K562 (cell line): ENCODE measurements around the gene RLN1. TPM values are rescaled to one million over a fixed set of nuclear protein-coding genes. Genes with fewer than 3 reads are reported as not detected.

Source experiments
- ATAC-seq: fragments of 200-7000 bp; cut with Tn5 transposase; 3 replicates; pipeline ENCODE4 v1.9.1; 2020; ENCODE audit warnings: moderate library complexity
- BruUV-seq: library from RNA; stranded (reverse); fragments of 400-500 nt; replicated peaks from 2 replicates; lab custom pipeline; 2021; lab: Mats Ljungman, UMichigan
- CTCF ChIA-PET: fragments of 300-600 bp; formaldehyde crosslinking; extraction: SDS; loops from one replicate; lab custom pipeline; 2021; ENCODE audit warnings: low intra/inter-chr PET ratio; lab: Yijun Ruan, JAX
- POLR2A ChIA-PET: fragments of 300-600, 350-650 bp; sonication (Branson Sonifier 250); formaldehyde crosslinking; extraction: SDS; loops from one replicate; lab custom pipeline; 2021; ENCODE audit warnings: antibody characterized with exemption, inconsistent platforms; lab: Yijun Ruan, JAX
- DNase-seq, 4 experiments: peaks; one replicate each; pipeline versions ENCODE4 v3.0.0 to v3.0.0-alpha.2; 2011 to 2018; ENCODE audit warnings: low spot score in 3 of 4, mixed read lengths in 3 of 4; ENCODE audit errors: extremely low read depth in 1 of 4
- FAIRE-seq: peaks from 2 replicates; lab custom pipeline; 2011; peaks lifted over from hg19 to GRCh38; lab: Jason Lieb, UNC
- H2AFZ ChIP-seq: 2 replicates; pipeline ENCODE4 v1.6.0; 2011; ENCODE audit warnings: low read depth, low read length, control low read depth, inconsistent platforms
- H3K27ac ChIP-seq: fragments of 200-600 bp; 3 replicates; pipeline ENCODE4 v1.8.0; 2011; ENCODE audit warnings: low read depth, mild to moderate bottlenecking, control low read depth, inconsistent platforms, low read length, moderate library complexity, mixed read lengths; ENCODE audit errors: extremely low read depth
- H3K27me3 ChIP-seq, 2 experiments: fragments of 300-600 bp in 1 of 2; 2 replicates in 1 of 2; 3 replicates in 1 of 2; pipeline versions ENCODE4 v1.6.0 to v1.8.0; 2011; ENCODE audit warnings: inconsistent platforms in 2 of 2, low read length in 2 of 2, mild to moderate bottlenecking in 1 of 2, mixed read lengths in 1 of 2, moderate library complexity in 1 of 2; ENCODE audit not compliant: control insufficient read depth in 2 of 2, insufficient read depth in 2 of 2
- H3K36me3 ChIP-seq: fragments of 300-600 bp; 3 replicates; pipeline ENCODE4 v1.8.0; 2011; ENCODE audit warnings: mild to moderate bottlenecking, low read length, inconsistent platforms; ENCODE audit not compliant: control insufficient read depth, insufficient read depth
- H3K4me1 ChIP-seq, 2 experiments: fragments of 200-600 bp in 1 of 2; replicated peaks in 1 of 2; 2 replicates in 1 of 2; 3 replicates in 1 of 2; pipeline versions ENCODE4 v1.5.1 to v1.8.0; 2011; ENCODE audit warnings: inconsistent platforms in 2 of 2, low read length in 2 of 2, mild to moderate bottlenecking in 1 of 2, mixed read lengths in 1 of 2, moderate library complexity in 1 of 2; ENCODE audit not compliant: control insufficient read depth in 2 of 2, insufficient read depth in 2 of 2
- H3K4me2 ChIP-seq: 2 replicates; pipeline ENCODE4 v1.6.1; 2011; ENCODE audit warnings: low read length, control low read depth, inconsistent platforms, mixed read lengths; ENCODE audit not compliant: insufficient read depth
- H3K4me3 ChIP-seq: fragments of 200-600 bp; sonication (generic), shearing (Covaris generic); 2 replicates; pipeline ENCODE4 v1.5.1; 2016; ENCODE audit warnings: control low read depth, inconsistent platforms
- H3K79me2 ChIP-seq: fragments of 200-600 bp; 3 replicates; pipeline ENCODE4 v1.8.0; 2011; ENCODE audit warnings: low read length, inconsistent platforms; ENCODE audit not compliant: control insufficient read depth, insufficient read depth
- H3K9ac ChIP-seq, 2 experiments: 2 replicates each; pipeline versions ENCODE4 v1.6.0 to v1.6.1; 2011; ENCODE audit warnings: low read depth in 2 of 2, low read length in 2 of 2, control low read depth in 1 of 2, inconsistent platforms in 1 of 2, mild to moderate bottlenecking in 1 of 2, mixed read lengths in 1 of 2; ENCODE audit not compliant: insufficient read depth in 1 of 2
- H3K9me1 ChIP-seq: one replicate; pipeline ENCODE4 v1.6.0; 2011; ENCODE audit warnings: inconsistent platforms, mild to moderate bottlenecking, low read length, moderate library complexity; ENCODE audit not compliant: control insufficient read depth, insufficient read depth
- H3K9me3 ChIP-seq: replicated peaks from 2 replicates; pipeline ENCODE4 v1.5.1; 2011; ENCODE audit warnings: low read depth, low read length, inconsistent platforms; ENCODE audit not compliant: control insufficient read depth, insufficient read depth
- H4K20me1 ChIP-seq: replicated peaks from 2 replicates; pipeline ENCODE4 v1.6.1; 2011; ENCODE audit warnings: low read length, inconsistent platforms, mixed read lengths; ENCODE audit not compliant: control insufficient read depth, insufficient read depth
- COPS2 ChIP-seq: fragments of 450-650 bp; conservative IDR thresholded peaks from 2 replicates; pipeline ENCODE4 v1.6.1; 2016; ENCODE audit warnings: mild to moderate bottlenecking, moderate library complexity
- DEAF1 ChIP-seq: fragments of 450-650 bp; formaldehyde crosslinking; IDR thresholded peaks from 2 replicates; pipeline ENCODE4 v1.4.0; 2020; ENCODE audit warnings: mild to moderate bottlenecking, moderate library complexity
- ETV6 ChIP-seq, 3 experiments: fragments of 150-350 bp in 1 of 3; sonication (generic) in 1 of 3; formaldehyde crosslinking in 1 of 3; IDR thresholded peaks; 2 replicates each; pipeline versions ENCODE4 v1.6.1 to v1.8.0; 2014 to 2022; ENCODE audit warnings: borderline replicate concordance in 2 of 3, low read depth in 2 of 3, antibody characterized with exemption in 1 of 3, low read length in 1 of 3, mild to moderate bottlenecking in 1 of 3, missing genetic modification reagents in 1 of 3
- HEY1 ChIP-seq: fragments of 250-450 bp; sonication (Bioruptor Pico); IDR thresholded peaks from 2 replicates; pipeline ENCODE4 v1.5.0; 2020; ENCODE audit warnings: mild to moderate bottlenecking, moderate library complexity, borderline replicate concordance
- MEIS2 ChIP-seq: fragments of 450-650 bp; IDR thresholded peaks from 2 replicates; pipeline ENCODE4 v1.6.1; 2014; ENCODE audit warnings: mild to moderate bottlenecking; ENCODE audit not compliant: partially characterized antibody
- NFIC ChIP-seq: fragments of 450-650 bp; IDR thresholded peaks from 2 replicates; pipeline ENCODE4 v1.6.1; 2017; ENCODE audit warnings: mild to moderate bottlenecking, inconsistent platforms
- PCBP2 ChIP-seq: fragments of 200-400 bp; formaldehyde crosslinking; IDR thresholded peaks from 2 replicates; pipeline ENCODE4 v1.6.1; 2018; ENCODE audit warnings: low read length, low read depth, mild to moderate bottlenecking, moderate library complexity; ENCODE audit not compliant: poor library complexity, severe bottlenecking
- WGBS: fragments of 100-300 bp; shearing (Covaris generic); methylation state at CpG from one replicate; pipeline ENCODE4 v1.1.6; 2016; ENCODE audit warnings: low coverage, mixed read lengths; ENCODE audit not compliant: insufficient coverage; ENCODE audit errors: missing lambda C conversion rate; 5-methylcytosine and 5-hydroxymethylcytosine counted together
- in situ Hi-C: fragments of 300-500 bp; cut with MboI; formaldehyde crosslinking; loops from 4 replicates; pipeline ENCODE4 v1.15.0; 2018; ENCODE audit warnings: inconsistent platforms, mixed read lengths
- intact Hi-C: fragments of 100-400 bp; cut with micrococcal nuclease; formaldehyde crosslinking; loops from 2 replicates; pipeline ENCODE4 v1.14.2; 2022
- polyA plus RNA-seq, 8 experiments: library from polyadenylated mRNA; depleted of rRNA in 4 of 8; stranded (reverse) in 5 of 8; unstranded in 3 of 8; fragments of >200 nt; fragmentation: Nextera tagmentation in 2 of 8; fragmentation: Illumina TruSeq in 1 of 8; extraction: Ambion mirVana in 2 of 8; extraction: Trizol in 1 of 8; gene quantifications; 2 replicates each; pipeline versions ENCODE4 v1.2.1 to v1.2.3, GENCODE V29; 2011 to 2014; ENCODE audit warnings: inconsistent platforms in 1 of 8, missing spikeins in 1 of 8
- total RNA-seq, 7 experiments: library from RNA; depleted of rRNA in 6 of 7; stranded (reverse); fragments of >200 nt in 6 of 7; fragmentation: Illumina TruSeq in 2 of 7; extraction: Trizol in 2 of 7; gene quantifications; 2 replicates each; pipeline versions ENCODE4 v1.2.1 to v1.2.3, GENCODE V29; 2011 to 2021; ENCODE audit warnings: low replicate concordance in 1 of 7
- TF ChIP-seq, protein P1 (sequence below): fragments of 250-450 bp; sonication (Bioruptor Pico); IDR thresholded peaks from 2 replicates; pipeline ENCODE4 v1.8.0; 2022; ENCODE audit warnings: inconsistent platforms, mild to moderate bottlenecking, moderate library complexity, borderline replicate concordance

RLN1 gene
- total and polyA plus RNA-seq, 9 of the 15 experiments (the other 6 are each of a cell fraction or from before 2014, with no cell fraction given) = not detected

GRCh38 chr9:5357431-5358105 lies 17.9 kb upstream of the RLN1 start (continued):
- no peak for TF ChIP-seq DEAF1 (CRISPR knock-in tag)

DNA sequence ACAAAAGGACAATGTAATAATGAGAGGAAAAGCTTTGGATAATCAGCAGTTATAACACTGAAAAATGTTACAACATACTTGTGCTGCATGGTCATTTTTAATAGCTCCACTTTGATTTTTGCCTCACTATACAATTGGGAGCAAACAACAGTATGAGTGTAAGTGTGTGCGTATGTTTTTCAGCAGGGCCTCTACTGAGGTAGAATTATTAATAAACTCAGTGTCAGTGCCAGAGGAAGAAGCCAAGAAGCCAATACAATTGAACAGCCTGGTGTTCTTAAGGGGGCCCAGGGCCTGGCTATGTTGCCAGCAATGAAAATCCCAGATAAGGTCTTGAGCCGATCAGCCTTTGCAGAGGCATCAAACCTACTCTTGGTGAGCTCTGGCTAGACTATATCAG lies 16.1 kb upstream of the RLN1 start:
- FAIRE-seq (no peak), ATAC-seq (no peak), DNase-seq (no peak)
- ChIA-PET CTCF (no interaction called here), POLR2A (no interaction called here)
- Histone ChIP-seq H3K4me2 (no peak overlapping the region), H3K27ac (no peak overlapping the region), H3K36me3 (no peaks in the 10 kb centered on the region), H3K4me3 (no peak overlapping the region), H3K9ac (no peak overlapping the region), H4K20me1 (no peaks in the 10 kb centered on the region), H3K4me1 (no peaks in the 10 kb centered on the region), H2AFZ (no peak overlapping the region), H3K9me3 (no peaks in the 10 kb centered on the region), H3K9me1 (no peaks in the 10 kb centered on the region), H3K27me3 (no peaks in the 10 kb centered on the region), H3K79me2 (no peaks in the 10 kb centered on the region)
- TF ChIP-seq NFIC (no peak), HEY1 (CRISPR knock-in tag) (no peak), COPS2 (no peak), PCBP2 (no peak), ETV6 (IDR thresholded peaks at IDR 0.05; ENCODE audit: borderline replicate concordance in 1 of 2, low read depth in 2 of 2, low read length in 1 of 2) (no peak), ETV6 (CRISPR knock-in tag; IDR thresholded peaks at IDR 0.05; ENCODE audit: borderline replicate concordance) (no peak), MEIS2 (no peak)
- TF ChIP-seq, protein P1, sequence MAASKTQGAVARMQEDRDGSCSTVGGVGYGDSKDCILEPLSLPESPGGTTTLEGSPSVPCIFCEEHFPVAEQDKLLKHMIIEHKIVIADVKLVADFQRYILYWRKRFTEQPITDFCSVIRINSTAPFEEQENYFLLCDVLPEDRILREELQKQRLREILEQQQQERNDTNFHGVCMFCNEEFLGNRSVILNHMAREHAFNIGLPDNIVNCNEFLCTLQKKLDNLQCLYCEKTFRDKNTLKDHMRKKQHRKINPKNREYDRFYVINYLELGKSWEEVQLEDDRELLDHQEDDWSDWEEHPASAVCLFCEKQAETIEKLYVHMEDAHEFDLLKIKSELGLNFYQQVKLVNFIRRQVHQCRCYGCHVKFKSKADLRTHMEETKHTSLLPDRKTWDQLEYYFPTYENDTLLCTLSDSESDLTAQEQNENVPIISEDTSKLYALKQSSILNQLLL = no peak
- 0% methylated on average over 2 of the region's 2 CpGs for WGBS
- BruUV-seq = no TSS peak
- intact Hi-C loops (no loop called here), in situ Hi-C loops (no loop called here)
